Measurements from ENCODE around the gene MYMX. TPM values are rescaled to one million over a fixed set of nuclear protein-coding genes. Genes with fewer than 3 reads are reported as not detected.

Gene MYMX
- total RNA-seq, 2 experiments from 2014 or later, result not detected

DNA sequence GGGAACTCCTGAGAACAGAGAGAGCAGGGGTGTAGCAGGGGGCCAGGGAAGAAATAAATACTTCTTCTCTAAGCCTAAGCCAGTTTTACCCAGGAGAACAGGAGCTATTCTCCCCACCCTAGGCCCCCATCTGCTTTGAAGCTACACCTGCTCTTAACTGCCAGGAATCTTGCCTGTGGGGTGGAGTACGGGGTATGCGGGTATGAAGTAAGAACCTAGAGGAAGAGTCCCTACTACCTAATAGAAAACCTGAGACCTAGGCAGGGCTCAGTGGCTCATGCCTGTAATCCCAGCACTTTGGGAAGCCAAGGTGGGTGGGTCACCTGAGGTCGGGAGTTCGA is 8.2 kb downstream of the MYMX start:
- no peaks in the 10 kb centered on the region for H3K36me3 ChIP-seq (ENCODE audit: insufficient read depth, low read length)
- H3K27me3 ChIP-seq (ENCODE audit: control insufficient read depth in 1 of 2, insufficient read depth in 2 of 2, low read length in 2 of 2), result no peaks in the 10 kb centered on the region
- no peaks in the 10 kb centered on the region for H3K36me3 Mint-ChIP-seq (ENCODE audit: low read depth)
- ChIA-PET POLR2A (interaction anchor here (0.9 to 5.8 kb wide), 5 partner anchors 13 to 53 kb away, joined by 3 to 62 read pairs (median 5); partner anchors contain the start of genes HSP90AB1, SLC35B2 and TMEM151B), CTCF (interaction anchor here (1.3 kb wide), 1 partner anchor 32 kb away, joined by 5 read pairs; the partner anchor contains the start of gene SLC35B2)
- ATAC-seq (ENCODE audit: poor library complexity) (no peak), DNase-seq (no peak)
- no peaks in the 10 kb centered on the region for H3K9me3 Mint-ChIP-seq
- no peaks in the 10 kb centered on the region for H3K27me3 Mint-ChIP-seq
- H3K4me1 Mint-ChIP-seq (ENCODE audit: low read depth), result peaks cover 28% of the 10 kb centered on the region
- no peaks in the 10 kb centered on the region for H3K9me3 ChIP-seq (ENCODE audit: control insufficient read depth in 1 of 2, insufficient read depth in 1 of 2, low read length in 2 of 2)
- H3K27ac Mint-ChIP-seq, result no peak overlapping the region
- no peak overlapping the region for H3K27ac ChIP-seq (ENCODE audit: low read depth in 1 of 2, low read length in 2 of 2)
- TF ChIP-seq, protein P1, sequence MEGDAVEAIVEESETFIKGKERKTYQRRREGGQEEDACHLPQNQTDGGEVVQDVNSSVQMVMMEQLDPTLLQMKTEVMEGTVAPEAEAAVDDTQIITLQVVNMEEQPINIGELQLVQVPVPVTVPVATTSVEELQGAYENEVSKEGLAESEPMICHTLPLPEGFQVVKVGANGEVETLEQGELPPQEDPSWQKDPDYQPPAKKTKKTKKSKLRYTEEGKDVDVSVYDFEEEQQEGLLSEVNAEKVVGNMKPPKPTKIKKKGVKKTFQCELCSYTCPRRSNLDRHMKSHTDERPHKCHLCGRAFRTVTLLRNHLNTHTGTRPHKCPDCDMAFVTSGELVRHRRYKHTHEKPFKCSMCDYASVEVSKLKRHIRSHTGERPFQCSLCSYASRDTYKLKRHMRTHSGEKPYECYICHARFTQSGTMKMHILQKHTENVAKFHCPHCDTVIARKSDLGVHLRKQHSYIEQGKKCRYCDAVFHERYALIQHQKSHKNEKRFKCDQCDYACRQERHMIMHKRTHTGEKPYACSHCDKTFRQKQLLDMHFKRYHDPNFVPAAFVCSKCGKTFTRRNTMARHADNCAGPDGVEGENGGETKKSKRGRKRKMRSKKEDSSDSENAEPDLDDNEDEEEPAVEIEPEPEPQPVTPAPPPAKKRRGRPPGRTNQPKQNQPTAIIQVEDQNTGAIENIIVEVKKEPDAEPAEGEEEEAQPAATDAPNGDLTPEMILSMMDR (IDR thresholded peaks at IDR 0.05), result no peak
- H3K4me1 ChIP-seq (ENCODE audit: insufficient read depth, low read length), result peaks cover 27% of the 10 kb centered on the region
- peak overlapping the region; percentile 84 for H3K4me3 Mint-ChIP-seq
- no peak overlapping the region for H3K4me3 ChIP-seq (ENCODE audit: low read length)
- intact Hi-C loops (cut with DNase I, micrococcal nuclease), result loop anchor here (2.0 to 10.0 kb wide), 3 partner anchors 32 to 590 kb away; partner anchors contain the start of genes SLC35B2 (in 2 of the 2), MAD2L1BP (in 1 of the 2), MRPL14 (in 1 of the 2) and TMEM63B (in 1 of the 2)

DNA sequence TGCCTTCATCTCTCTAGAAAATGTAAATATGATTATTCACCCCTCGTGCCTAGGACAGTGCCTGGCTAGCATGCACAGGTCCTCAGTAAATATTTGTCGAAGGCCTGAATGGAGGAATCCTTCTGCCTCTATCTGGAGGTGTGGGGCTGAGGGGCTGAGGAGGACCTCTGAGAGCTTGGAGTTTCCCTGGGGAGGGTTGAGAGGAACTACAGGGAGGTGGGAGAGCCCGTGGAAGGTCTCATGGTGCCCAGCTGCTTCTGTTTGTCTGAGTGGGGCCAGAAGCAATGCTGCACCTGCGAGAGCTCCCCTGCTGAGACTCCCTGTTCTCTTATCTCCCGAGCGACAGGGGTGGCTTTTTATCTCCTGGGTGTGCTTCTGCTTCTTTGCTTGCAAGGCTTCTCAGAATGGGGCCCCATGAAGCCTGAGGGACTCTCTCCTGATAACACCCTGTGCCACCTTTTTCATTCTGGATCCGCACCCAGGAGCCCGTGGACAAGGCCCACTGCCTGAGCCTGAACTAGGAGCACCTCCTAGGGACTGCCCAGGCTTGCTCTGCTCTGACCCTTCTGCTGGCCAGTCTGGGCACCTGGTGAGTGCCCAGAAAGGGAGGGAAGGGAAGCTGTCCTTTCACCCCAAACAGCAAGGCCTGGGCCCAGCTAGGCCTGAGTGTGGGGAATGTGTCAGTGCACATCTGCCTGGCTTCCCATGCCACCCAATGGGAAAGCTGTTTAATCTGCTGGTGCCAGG is 9.0 kb downstream of the MYMX start:
- H3K4me3 Mint-ChIP-seq, result peak overlapping the region; percentile 35
- intact Hi-C loops (cut with DNase I, micrococcal nuclease), result loop anchor here in 1 of 2 experiments (2.0 to 10.0 kb wide), 2 partner anchors 99 to 591 kb away; partner anchors contain the start of genes MAD2L1BP, MRPL14 and TMEM63B
- H3K9me3 Mint-ChIP-seq, result no peaks in the 10 kb centered on the region
- no peak for ATAC-seq (ENCODE audit: poor library complexity)
- no peaks in the 10 kb centered on the region for H3K36me3 Mint-ChIP-seq (ENCODE audit: low read depth)
- no peaks in the 10 kb centered on the region for H3K27me3 ChIP-seq (ENCODE audit: control insufficient read depth in 1 of 2, insufficient read depth in 2 of 2, low read length in 2 of 2)
- no peaks in the 10 kb centered on the region for H3K27me3 Mint-ChIP-seq
- ChIA-PET POLR2A (interaction anchor here (5.8 kb wide), 1 partner anchor 20 kb away, joined by 62 read pairs; the partner anchor contains the start of gene HSP90AB1), CTCF (no interaction called here)
- H3K27ac Mint-ChIP-seq, result no peak overlapping the region
- H3K36me3 ChIP-seq (ENCODE audit: insufficient read depth, low read length), result no peaks in the 10 kb centered on the region
- TF ChIP-seq, protein P1 (IDR thresholded peaks at IDR 0.05), result no peak
- peaks cover 28% of the 10 kb centered on the region for H3K4me1 Mint-ChIP-seq (ENCODE audit: low read depth)
- no peak overlapping the region for H3K27ac ChIP-seq (ENCODE audit: low read depth in 1 of 2, low read length in 2 of 2)
- DNase-seq, result no peak
- H3K4me3 ChIP-seq (ENCODE audit: low read length), result no peak overlapping the region
- no peaks in the 10 kb centered on the region for H3K9me3 ChIP-seq (ENCODE audit: control insufficient read depth in 1 of 2, insufficient read depth in 1 of 2, low read length in 2 of 2)
- H3K4me1 ChIP-seq (ENCODE audit: insufficient read depth, low read length), result peaks cover 27% of the 10 kb centered on the region

DNA sequence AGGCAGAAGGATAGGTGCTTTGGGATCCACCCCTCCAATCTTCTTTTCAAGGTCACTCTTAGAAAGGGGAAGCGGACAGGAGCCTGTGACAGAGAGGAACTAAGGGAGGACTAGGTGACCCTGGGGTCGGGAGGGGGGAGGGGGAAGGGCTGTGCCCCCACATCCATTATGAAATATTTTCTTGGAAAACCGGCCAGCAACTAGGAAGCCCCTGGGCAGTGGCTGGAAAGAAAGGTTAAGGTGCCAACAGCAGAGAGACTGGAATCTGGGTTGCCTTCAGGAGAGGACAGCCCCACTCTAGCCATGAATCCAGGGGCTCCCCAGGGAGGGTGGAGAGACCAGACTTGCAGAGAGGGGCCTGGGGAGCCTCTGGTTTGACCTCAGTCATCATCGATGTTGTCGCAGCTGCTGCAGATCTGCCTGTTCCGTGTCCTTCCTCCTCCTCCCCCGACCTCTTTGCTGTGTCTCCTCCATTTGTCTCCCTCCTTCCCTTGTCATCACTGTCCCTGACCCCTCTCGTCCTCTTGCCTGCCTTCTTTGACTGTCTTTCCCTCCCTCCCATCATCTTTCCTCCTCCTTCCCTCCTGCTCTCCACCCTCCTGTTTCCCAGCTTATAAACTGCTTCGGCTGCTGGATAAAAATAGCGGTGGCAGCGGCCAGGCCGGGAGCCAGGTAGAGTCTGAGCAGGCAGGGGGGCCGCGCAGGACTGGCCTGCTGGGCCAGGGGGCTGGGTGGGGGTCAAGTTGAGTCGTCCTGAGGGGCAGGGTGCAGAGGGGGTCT is 9.8 kb downstream of the MYMX start:
- Histone ChIP-seq H3K4me1 (ENCODE audit: insufficient read depth, low read length) (peaks cover 25% of the 10 kb centered on the region), H3K27ac (ENCODE audit: low read depth in 1 of 2, low read length in 2 of 2) (no peak overlapping the region), H3K36me3 (ENCODE audit: insufficient read depth, low read length) (no peaks in the 10 kb centered on the region), H3K9me3 (ENCODE audit: control insufficient read depth in 1 of 2, insufficient read depth in 1 of 2, low read length in 2 of 2) (no peaks in the 10 kb centered on the region), H3K27me3 (ENCODE audit: control insufficient read depth in 1 of 2, insufficient read depth in 2 of 2, low read length in 2 of 2) (no peaks in the 10 kb centered on the region), H3K4me3 (ENCODE audit: low read length) (no peak overlapping the region)
- ATAC-seq (ENCODE audit: poor library complexity) (no peak), DNase-seq (no peak)
- POLR2A ChIA-PET, result interaction anchor here (5.8 kb wide), 1 partner anchor 20 kb away, joined by 62 read pairs; the partner anchor contains the start of gene HSP90AB1
- no peaks in the 10 kb centered on the region for H3K36me3 Mint-ChIP-seq (ENCODE audit: low read depth)
- TF ChIP-seq, protein P1 (IDR thresholded peaks at IDR 0.05), result no peak
- no peak overlapping the region for H3K4me3 Mint-ChIP-seq
- CTCF ChIA-PET, result no interaction called here
- no peaks in the 10 kb centered on the region for H3K9me3 Mint-ChIP-seq
- intact Hi-C loops (cut with DNase I, micrococcal nuclease), result loop anchor here in 1 of 2 experiments (10.0 kb wide), 1 partner anchor 592 kb away; the partner anchor contains the start of gene MAD2L1BP
- H3K27ac Mint-ChIP-seq, result no peak overlapping the region
- H3K4me1 Mint-ChIP-seq (ENCODE audit: low read depth), result peaks cover 22% of the 10 kb centered on the region
- no peaks in the 10 kb centered on the region for H3K27me3 Mint-ChIP-seq

All from CD4-positive, alpha-beta T cell (primary cell).